ENCODE data around the gene SYPL1.

GRCh38 chr7:106073701-106074100, 38.4 kb downstream of the SYPL1 start:
- no peak for TF ChIP-seq CTCF (IDR thresholded peaks at IDR 0.05)
- TF ChIP-seq POLR2A (IDR thresholded peaks at IDR 0.05): no peak

All from thyroid gland (tissue), 4 donors.